HG03039 (cell line): ENCODE results near the gene TBK1.
"Not testable (repeated sequence)": the region's sequence is repeated elsewhere in the genome, so short reads cannot be mapped to it uniquely, and the experiment has no call there.

Experiments used
- ATAC-seq: cut with Tn5 transposase; IDR thresholded peaks from one replicate; pipeline ENCODE4 v1.9.1; 2021; ENCODE audit warnings: mild to moderate bottlenecking, moderate library complexity; ENCODE audit not compliant: unreplicated experiment

TBK1 gene

DNA sequence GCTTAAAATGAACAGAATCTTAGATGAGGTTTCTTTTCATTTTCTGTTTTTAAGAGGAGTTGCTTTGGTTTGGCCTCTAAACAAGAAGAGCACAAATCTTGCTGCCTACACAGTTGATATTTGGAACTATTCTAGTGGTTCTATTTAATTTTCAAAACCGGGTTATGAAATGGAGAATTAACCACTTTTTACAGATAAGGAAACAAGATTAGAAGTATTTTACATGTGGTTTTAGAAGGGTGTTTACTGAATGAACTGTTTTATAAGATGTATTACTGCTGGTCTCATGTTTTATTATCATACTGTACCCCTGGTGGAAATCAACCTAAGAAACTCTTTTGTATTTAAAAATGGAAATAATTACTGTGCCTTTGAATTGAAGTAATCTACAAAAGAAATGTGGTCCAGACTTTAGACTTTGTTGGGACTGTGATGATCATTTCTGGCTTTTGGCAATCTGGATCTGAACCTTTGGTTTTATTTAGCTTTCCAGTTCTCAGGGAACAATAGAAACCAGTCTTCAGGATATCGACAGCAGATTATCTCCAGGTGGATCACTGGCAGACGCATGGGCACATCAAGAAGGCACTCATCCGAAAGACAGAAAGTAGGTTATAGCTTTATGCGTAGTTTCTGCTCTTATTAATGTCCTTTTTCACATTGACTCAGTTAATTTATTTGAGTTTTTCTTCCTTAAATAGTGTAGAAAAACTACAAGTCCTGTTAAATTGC, 43.2 kb downstream of the TBK1 start:
- no peak for ATAC-seq

DNA sequence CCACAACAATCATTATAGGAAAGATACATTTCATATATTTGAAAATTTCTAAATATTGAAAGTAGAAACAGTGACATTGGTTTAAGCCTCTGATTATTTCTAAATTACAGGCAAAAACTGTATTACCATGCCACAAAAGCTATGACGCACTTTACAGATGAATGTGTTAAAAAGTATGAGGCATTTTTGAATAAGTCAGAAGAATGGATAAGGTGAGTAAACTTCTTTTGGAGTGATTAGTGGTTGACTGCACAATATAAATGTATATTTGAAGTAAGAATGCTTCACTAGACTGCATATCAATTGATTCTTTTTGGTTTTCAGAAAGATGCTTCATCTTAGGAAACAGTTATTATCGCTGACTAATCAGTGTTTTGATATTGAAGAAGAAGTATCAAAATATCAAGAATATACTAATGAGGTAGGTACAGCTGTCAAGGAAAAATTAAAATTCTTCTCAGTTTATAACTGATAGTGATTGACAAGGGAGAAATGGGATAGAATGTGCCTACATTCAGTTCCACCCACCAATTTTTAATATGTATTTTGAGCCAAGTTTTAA, 45.0 kb downstream of the TBK1 start:
- ATAC-seq = no peak

DNA sequence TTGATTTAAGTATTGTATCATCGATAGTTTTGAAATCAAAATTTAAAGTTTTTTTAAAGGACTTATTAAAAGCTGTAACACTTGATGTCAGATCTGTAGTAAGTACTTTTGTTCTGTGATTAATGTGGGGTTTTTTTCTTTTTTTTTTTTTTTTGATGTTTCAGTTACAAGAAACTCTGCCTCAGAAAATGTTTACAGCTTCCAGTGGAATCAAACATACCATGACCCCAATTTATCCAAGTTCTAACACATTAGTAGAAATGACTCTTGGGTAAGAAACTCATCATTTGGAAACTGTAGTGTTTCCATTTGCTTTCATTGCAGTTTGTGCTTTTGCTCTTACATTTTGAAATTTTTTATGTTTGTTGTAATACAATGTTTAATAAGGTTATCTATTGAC, 45.6 kb downstream of the TBK1 start:
- ATAC-seq = no peak

DNA sequence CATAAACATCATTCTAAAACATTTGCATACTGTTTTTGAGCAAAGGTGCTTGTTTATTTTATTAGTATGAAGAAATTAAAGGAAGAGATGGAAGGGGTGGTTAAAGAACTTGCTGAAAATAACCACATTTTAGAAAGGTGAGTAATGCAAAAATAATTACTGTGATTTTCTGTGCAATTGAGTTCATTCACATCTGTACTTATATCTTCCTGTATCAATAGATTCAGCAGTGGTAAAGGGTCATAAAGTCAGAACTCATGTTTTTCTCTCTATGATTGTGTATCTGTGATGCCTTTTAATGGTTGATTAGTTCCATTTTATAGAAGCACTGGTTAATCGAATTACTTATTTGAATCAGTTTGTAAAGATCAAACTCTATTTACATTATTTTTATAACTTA, 46.0 kb downstream of the TBK1 start:
- no peak for ATAC-seq

DNA sequence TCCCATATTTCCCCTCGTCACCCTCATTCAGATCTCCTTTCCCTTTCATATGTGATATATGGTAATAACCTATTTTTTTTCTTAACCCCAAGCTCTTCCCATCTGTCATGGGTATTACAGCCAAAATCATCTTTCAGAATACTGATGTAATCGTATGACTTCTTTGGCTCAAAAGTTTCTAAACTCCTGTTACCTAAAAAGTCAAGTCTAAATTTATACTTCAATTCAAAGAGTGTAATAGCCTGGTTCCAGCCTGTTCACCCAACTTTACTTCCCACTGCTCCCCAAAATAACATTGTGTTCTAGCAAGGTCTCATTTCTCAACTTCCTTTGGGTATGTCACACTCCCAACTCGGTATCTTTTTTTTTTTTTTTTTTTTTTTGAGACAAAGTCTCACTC, 48.5 kb downstream of the TBK1 start:
- ATAC-seq = no peak

DNA sequence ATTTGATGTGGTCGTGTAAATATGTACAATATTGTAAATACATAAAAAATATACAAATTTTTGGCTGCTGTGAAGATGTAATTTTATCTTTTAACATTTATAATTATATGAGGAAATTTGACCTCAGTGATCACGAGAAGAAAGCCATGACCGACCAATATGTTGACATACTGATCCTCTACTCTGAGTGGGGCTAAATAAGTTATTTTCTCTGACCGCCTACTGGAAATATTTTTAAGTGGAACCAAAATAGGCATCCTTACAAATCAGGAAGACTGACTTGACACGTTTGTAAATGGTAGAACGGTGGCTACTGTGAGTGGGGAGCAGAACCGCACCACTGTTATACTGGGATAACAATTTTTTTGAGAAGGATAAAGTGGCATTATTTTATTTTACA, 49.6 kb downstream of the TBK1 start:
- no peak for ATAC-seq

DNA sequence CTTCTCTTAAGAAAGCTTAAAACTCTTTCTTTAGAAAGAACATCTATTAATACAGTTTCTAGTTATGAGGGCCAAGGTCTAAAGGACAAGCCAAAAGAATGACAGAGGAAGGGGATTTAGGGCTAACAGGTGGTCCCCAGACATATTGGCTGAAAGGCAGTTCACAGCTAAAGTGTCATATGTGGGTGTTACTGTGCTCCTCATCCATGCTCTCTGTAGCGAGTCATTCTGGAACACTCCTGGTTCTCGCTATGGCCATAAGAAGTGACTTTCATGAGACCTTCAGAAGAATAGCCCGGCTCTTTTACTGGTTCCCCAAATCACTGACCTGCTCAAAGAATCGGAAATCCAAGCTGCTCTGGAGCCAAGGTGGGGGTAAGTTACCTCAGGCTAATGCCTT, 55.0 kb downstream of the TBK1 start:
- ATAC-seq = no peak

DNA sequence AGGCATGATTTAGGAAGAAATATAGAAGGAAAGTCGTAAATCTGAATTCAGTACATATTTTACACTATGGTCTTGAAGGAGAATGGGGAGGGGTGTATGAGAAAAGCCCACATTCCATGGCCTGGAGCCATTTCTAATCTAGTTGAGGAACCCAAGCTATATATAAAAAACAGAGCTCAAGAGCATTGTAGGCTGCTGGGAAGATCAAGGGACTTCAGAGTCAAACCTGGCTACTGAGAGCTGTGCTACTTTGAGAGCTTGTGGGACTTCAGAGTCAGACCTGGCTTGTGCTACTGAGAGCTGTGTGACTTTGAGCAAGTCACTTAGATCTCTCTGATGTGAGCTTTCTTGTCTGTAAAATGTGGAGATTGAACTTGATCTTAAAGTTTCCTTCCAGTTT, 58.7 kb downstream of the TBK1 start:
- no peak for ATAC-seq

DNA sequence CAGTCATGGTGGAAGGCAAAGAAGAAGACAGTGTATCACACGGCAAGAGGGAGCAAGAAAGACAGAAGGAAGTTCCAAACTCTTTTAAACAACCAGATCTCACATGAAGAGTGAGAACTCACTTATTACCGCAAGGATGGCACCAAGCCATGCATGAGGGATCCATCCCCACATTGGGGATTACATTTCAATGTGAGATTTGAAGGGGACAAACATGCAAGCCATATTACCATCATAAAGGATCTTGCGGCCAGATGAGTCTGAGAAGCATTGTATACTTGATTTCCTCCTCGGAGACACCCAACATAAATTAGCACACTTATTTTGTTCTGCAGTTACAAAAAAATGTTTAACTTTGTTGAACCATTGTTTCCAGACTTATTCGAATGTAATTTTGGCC, 66.5 kb downstream of the TBK1 start:
- no peak for ATAC-seq

DNA sequence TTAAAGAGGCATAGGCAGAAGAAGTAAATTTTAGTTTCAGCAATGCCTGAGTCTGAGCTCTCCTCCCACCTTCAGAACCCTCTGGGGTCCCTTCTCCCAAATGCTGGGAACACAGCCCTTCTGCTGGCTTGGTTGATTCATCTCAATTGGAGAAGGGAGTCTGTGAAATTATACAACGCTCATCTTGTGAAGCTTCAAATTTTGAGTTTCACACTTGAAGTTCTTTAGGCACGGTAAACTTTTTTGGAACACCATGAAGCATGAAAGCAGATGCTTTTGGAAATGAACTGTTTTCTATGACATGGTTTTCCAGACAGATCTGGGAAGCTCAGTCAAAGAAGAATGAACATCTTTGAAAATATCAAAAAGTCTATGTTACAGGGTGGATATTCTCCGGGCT, 69.9 kb downstream of the TBK1 start:
- no peak for ATAC-seq

DNA sequence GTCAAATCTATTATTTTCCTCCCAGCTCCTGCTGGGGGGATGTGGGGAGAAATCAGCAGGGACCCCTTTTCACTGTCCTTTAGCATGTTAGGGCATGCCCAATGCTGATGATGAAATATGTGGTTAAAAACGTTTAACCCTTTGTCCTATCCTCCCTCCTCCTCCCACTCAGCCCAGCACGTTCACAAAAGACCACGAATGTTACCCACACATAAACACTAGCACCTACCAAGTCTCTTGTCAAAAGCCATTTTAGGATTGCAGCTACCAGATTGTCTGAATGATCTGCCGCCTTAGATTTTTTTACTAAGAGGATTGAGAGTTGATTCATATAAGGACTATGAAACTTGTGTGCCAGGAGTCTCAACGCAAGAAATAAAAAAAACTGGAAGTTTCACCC, 70.4 kb downstream of the TBK1 start:
- no peak for ATAC-seq

DNA sequence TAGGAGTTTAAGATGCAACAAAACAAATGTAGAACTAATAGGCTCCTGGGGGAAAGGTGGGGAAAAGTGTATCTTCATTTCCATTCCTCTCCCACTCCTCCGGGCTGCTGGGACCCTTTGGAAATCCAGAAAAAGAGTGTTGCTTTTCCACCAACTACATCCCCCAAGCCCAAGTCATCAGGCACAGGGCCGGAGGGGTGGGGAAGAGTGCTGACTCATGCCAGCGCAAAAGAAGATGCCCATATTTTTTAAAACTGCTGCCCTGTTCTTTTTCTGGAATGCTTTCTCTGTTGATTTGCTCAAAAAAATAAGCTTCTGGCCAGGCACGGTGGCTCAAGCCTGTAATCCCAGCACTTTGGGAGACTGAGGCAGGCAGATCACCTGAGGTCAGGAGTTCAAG, 70.9 kb downstream of the TBK1 start:
- ATAC-seq = no peak

DNA sequence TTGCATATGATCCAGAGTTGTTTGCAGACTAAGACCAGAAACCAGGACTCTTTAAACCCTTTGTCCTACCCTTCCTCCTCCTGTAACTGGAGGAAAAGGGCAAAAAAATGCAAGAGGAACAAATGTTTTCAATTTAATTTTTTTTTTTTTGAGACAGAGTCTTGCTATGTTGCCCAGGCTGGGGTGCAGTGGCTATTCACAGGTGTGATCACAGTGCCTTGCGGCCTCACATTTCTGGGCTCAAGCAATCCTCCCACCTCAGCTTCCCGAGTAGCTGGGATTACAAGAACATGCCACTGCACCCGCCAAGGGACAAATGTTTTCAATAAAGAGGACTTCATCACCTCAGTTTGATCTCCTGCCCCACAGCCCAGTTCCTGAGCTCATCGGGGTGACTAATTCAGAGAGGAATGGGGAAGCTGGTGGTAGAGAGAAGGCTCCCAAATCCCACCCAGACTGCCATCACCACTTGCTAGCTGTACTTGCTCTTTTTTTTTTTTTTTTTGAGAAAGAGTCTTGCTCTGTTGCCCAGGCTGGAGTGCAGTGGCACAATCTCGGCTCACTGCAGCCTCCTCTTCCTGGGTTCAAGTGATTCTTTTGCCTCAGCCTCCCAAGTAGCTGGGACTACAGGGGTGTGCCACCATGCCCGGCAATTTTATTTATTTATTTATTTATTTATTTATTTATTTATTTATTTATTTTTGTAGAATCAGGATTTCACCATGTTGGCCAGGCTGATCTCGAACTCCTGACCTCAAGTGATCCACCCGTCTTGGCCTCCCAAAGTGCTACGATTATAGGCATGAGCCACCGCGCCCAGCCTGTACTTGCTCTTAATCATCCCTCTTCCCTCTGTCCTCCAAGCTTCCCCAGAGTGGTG, 71.9 kb downstream of the TBK1 start:
- ATAC-seq = not testable (repeated sequence)

DNA sequence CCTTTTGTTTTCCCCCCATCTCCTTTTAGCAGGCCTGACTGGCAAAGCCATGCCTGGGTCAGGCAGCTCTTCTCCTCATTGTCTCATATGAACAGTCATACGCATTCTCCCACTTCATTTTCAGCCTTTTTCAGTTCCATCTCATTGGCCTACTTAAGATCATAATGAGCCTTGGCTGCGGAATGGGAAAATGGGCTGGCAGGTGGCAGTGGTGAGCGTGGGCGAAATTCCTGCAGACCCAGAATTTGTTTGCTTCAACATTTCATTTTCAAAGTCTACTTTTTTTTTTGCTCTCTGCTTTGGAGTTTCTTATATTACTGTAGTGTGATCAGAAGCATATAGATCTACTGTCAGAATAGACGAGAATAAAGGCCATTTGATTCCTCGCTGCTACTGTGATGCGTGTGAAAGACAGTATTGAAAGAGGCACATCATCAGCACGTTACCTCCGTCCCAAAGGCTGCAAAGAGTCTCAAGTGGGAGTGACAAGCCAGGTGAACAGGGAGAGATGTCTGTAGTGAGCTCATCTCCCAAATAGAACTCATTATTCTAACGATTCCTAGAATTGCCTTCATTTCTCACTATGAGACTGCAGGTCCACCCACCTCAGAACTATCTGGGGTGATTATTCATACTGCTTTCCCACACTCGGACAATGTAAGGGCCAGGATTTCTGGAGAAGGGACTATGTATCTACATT, 73.7 kb downstream of the TBK1 start:
- ATAC-seq = no peak

DNA sequence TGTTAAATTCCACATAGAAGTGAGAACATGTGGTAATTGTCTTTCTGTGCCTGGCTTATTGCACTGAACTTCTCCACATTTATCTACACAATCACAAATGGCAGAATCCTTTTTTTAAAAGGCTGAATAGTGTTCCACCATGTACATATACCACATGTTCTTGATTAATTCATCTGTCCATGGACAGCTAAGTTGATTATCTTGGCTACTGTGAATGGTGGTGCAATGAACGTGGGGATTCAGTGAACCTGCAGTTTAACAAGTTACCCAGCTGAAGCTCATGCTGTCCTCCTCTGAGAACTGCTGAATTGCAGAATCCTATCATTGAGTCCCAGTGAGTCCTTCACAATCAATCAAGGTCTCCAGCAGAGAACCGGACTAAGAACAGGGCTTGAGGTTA, 74.9 kb downstream of the TBK1 start:
- no peak for ATAC-seq

DNA sequence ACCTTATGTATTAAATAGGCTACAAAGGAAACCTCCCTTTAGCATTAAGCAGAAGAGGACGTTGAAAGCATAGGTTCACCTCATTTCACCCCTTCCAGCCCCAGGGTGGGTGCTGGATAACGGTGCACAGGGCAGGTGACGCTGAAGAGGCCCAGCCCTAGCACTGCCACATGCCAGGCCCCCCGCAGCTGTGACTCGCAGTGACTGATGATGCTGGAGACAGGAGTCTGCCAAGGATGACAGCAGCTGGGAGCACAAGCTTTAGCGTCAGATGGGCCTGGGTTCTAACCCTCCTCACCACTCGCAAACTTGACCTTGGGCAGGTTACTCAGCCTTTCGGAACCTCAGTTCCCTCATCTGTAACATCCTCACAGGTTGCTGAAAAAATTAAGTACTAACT, 76.7 kb downstream of the TBK1 start:
- no peak for ATAC-seq

DNA sequence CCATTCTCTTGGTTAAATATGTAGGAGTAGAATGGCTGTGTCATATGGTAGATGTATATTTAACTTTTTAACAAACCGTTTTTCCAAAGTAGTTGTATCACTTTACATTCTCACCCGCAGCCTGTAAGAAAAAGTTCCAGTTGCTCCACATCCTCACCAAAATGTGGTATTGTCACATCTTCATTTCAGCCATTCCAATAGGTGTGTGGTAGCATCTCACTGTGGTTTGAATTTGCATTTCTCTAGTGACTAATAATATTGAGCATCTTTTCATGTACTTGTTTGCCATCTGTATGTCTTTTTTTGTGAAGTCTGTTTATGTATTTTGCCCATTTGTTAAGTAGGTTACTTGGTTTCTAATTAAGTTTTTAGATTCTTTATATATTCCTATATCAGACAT, 78.6 kb downstream of the TBK1 start:
- no peak for ATAC-seq

DNA sequence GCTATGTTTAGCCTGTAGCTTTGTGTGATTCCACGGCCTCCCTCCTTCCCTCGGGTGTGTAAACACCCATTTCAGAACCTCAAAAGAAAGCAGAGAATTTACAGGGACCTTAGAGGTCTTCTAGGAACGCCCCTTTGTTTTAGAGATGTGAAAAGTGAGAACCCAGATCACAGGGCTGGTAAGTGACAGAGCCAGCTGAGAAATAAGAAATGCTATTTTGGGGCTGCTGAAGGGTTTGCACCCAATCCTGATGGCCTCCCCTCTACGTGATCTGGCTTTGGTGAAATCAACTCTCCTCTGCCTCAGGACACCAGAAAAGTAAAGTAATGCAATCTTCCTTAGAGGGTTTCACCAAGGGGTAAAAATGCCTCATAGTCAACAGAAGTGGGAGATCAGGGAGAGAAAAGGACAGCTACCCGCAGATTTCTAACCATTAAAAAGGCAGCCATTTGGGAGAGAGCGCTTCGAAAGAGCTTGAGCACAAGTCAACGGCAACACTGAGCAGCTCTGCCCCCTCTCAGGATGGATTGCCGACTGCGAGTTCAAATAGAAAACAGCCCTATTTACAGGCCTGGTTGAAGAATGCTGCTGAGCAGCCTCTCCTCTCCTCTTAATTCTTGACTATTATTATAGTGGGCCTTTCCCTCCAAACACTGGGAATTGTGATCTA, 79.9 kb downstream of the TBK1 start:
- ATAC-seq = no peak

DNA sequence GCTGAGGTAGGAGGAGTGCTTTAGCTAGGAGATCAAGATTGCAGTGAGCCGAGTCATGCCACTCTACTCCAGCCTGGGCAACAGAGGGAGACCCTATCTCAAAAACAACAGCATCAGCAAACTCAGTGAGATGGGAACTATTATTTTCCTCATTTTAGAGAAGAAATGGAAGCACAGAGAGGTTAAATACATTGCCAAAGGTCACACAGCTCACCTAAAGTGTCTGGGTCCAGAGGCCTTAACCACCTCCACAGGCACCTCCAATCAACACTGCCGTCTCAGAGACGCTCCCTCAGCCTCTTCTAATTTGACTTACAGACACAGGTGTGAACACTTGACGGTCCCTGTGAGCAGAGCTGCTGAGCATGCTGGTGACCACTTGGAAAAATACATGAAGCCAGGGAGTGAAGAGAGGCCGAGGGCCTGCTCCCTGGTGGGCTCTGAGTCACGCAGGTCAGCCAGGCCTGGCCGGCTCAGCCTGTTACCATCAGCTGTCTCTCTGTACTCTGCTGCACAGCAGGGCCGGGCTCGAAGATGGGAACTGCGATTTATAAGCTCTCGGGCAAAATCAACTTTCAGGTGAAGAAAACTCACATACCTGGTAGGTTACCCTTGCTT, 80.9 kb downstream of the TBK1 start:
- no peak for ATAC-seq

DNA sequence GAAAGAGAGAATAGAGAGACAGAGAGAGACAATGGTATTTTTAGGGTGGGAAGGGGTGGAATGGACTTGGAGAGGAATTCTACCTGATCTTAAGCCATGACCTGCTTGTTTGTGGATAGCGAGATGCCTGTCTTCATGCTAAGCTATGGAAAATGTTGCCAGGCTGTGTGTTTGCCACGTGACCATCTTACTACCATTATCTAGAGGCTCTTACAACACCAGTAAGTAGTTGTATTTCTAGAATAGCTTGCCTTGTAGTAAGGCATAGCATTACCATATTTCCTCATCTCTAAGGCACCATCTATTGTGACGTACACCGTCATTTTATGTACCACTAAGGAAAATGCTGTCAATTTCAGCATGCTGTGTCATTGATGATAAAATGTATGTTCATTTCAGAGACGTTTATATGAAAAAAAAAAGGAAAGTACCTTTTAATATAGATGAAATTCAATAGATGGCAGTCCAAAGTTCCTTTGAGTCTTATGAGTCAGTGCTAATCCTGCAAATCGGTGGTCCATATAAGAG, 82.8 kb downstream of the TBK1 start:
- ATAC-seq = no peak
